Left hindlimb (tissue), 1 donor: ENCODE results near the gene LUZP2.

ENCODE experiments used
- DNase-seq: peaks from one replicate; pipeline ENCODE4 v3.0.0-alpha.2; 2018

LUZP2 gene

DNA sequence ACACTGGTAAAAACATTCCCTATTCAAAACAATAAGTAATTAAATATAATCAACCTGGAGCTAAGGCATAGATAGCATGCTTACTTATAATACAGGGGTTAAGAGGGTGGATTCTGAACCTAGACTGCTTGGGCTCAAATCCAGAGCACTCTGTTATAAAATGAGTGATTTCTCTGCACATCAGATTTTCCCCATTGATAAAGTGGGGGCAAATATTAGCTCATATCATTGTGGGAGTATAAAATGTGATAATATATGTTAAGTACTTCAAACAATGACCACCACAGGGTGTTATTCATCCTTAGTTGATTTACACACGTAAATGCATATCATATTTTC is 139.4 kb downstream of the LUZP2 start:
- DNase-seq = no peak

- DNase-seq = no peak
These were observed 140.7 kb downstream of the LUZP2 start for GRCh38 chr11:24637520-24637919.

DNA sequence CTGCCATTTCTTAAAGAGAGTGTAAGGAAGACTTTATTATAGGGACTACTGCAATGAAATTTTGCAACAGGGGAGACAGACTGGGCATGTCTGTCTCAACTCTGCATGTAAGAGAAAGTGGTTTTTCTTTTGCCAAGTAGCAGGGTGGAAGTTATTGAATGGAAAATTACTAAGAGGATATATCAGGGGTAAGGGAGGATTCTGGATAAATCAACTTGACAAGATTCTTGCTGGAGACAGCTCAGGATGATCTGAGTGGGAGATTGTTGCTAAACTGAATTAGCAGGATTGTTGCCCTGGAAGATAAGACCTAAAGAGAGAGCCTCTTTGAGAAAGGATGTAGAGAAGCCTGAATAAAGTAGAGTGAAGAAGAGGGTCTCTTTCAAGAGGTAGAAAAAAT is 145.8 kb downstream of the LUZP2 start:
- DNase-seq = no peak

- no peak for DNase-seq
These were observed 148.7 kb downstream of the LUZP2 start for GRCh38 chr11:24645563-24645962.

DNA sequence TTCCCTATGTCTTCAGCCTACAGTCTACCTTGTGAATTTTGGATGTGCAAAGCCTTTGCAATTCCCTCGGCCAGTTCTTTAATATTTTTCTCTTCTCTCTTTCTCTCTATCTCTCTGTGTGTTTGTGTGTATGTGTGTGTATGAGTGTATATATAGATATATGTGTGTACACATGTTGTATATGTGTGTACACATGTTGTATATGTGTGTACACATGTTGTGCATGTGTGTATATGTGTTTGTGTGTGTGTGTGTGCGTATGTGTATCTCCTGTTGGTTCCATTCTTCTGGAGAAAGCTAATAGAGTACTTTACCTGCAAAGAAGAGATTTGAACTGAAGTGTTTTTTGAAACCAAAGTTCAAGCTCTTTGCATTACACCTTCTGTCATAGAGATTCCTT is 155.0 kb downstream of the LUZP2 start:
- DNase-seq = no peak

DNA sequence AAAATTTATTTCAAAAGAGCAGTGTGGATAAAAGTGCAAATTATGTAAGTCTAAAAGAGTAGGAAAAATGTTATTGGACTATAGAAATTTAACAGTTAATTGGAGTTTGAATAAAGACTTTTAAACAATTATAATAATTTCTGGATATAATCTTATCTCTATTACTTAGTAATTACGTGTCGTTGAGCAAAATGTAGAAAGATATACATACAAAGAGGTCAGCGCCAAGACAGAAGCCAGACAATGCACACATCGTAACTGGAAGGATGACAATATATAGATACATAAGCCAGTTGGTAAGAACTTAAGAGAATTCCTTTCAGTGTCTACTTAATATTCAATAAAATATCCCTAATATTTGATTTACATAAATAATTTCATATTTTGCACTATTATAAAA is 157.0 kb downstream of the LUZP2 start:
- no peak for DNase-seq

DNA sequence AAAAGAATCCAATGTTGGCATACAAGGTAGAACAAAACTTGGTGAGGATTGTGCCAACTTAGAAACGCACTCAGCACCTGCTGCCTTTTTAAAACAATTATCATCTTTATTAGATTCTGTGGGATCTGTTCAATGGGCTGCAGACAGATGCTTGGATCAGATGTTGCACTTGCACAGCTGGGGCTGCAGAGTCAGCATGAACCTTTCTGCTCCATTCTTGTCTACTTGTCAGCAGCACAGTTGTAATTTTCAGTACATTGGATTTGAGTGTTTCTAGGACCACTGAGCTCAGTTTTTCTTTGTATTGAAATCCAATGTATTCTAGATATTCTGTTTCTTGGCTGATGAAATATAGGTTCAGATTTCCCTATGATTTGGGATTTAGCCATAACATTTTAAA is 164.5 kb downstream of the LUZP2 start:
- DNase-seq = no peak

DNA sequence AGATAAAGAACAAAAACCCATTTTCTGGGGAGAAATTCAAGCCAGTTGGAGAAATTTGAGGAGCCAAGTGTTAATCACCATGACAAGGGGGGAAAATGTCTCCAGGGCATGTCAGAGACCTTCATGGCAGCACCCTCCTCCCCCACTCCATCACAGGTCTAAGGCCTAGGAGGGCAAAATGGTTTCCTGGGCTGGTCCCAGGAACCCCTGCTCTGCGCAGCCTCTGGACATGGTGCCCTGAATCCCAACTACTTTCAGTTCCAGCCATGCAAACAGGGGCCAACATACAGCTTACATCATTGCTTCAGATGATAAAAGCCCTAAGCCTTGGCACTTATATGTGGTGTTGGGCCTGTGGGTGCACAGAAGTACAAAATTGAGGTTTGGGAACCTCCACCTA is 167.5 kb downstream of the LUZP2 start:
- DNase-seq = no peak

- DNase-seq = no peak
These were observed 170.6 kb downstream of the LUZP2 start for GRCh38 chr11:24667353-24667968.

DNA sequence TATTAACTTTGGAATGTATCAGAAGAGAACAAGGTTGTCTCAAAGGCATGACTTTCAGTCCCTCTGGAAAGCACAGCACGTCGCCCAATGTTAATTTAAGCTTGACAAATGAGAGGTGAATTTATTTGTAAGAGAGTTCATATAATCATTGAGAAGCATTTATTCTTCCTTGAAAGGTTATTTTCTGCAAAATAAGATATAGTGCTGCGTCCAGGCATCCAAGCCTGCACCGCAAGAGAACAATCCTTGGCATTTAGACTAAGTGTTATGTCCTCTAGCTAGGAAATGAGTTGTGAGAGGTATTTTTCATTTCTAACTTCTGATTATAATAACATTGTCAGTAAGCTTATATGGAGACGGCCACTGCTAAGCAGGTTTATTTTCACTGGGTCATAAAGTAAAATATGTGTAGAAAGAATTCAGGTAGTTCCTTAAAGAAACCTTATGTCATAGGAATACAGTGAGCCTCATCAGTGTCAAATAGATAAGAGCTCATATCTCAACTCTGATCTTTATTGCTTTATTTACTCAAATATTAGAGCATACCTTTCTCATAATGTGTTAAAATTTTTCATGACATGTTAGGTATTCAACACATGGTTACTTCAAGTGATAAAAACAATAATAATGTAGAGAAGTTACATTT is 182.0 kb downstream of the LUZP2 start:
- no peak for DNase-seq

DNA sequence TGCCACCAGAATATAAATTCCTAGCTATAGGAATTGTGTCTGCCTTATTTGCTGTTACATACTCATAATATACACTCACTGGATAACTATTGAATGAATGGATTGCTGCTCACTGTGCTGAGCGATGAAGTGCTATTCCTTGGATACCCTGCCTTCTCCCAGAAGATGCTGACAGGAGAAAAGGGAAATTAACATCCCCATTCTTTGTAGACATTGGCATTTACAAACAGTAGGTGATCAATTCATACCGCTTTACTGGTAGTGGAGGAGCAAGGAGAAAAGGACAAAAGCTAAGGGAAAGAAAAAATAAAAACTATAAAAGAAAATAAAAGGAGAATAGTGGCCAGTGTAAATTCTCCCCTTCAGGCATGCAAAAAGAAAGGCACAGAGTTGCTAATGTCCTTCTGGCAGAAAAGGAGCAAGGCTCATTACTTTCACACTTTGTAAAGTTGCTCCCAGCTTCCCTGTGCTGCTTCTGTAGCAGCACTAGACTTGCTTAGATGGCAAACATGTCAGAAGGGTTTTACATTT is 183.0 kb downstream of the LUZP2 start:
- DNase-seq = no peak

- no peak for DNase-seq
These were observed 186.7 kb downstream of the LUZP2 start for GRCh38 chr11:24683583-24683982.

DNA sequence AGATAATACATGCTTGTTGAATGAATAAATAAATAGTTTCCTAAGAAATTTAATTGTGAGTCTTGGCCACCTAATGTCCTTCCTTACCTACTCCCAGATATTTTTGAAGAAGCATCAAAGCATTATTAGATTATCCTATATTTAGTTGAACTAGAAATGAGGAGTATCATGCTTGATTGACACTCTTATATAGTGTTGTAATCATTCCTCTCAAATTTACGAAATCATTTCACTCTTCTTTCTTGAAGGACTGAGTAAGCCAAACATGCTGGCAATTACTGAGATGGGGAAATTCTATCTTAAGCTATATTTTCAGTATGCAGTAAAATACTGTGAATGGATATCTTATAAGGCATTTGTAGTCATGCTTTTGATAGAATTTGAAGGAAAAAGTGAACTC is 189.0 kb downstream of the LUZP2 start:
- DNase-seq = no peak

GRCh38 chr11:24687531-24688147 is 190.8 kb downstream of the LUZP2 start:
- no peak for DNase-seq

DNA sequence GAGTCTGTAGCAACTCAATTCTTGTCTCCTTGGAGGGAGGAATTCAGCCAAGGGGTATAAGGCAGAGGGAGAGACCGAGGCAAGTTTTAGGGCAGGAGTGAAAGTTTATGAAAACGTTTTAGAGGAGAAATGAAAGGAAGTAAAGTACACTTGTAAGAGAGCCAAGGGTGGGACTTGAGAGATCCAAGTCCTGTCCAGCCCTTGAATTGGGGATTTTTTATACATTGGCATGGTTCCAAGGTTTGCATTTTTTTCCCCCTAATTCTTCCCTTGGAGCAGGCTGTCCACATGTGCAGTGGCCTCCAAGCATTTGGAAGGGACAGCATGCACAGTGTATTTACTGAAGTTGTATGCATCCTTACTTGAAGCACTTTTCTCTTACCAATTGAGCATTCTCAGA is 192.1 kb downstream of the LUZP2 start:
- no peak for DNase-seq

DNA sequence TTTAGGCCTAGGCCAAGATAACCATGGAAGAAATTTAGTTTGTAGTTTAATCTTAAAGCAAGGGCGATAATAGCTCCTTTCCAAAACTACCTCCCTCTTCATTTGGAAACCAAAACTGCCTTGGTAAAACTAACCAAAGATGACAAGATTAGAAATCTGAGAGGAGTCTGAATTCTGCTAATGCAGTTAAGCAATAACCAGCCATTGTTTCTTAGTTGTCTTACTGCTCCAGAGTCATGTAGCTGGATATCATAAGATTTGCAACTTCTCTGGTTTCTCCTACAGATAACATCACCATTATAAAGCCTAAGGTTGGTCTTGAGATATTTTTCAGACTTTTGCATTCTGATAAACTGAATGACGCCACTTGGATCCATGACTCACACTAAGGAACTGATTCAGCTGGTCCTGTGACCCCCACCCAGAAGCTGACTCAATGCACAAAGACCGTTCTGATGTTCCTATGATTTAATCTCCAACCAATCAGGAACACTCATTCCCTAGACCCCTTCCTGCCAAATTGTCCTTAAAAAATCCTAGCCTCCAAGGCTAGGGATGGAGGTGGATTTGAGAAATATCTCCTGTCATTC is 200.8 kb downstream of the LUZP2 start:
- DNase-seq = no peak

DNA sequence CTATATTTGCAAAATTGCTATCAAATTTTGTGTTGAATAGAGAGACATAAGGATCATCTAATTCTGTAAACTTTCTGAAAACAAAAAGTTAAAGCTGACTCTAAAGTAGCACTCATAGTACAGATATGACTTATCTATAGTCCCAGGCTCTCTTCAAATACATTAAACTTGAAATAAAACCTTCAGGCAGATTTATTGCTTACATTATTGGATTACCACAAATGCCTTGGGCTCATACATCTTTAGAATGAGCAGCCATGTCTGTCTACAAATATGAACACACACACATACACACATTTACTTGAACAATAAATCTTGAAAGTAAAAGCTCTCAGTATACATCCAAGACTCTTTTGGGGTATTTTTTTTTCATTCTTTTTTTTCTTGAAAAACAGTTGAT is 207.9 kb downstream of the LUZP2 start:
- DNase-seq = no peak

DNA sequence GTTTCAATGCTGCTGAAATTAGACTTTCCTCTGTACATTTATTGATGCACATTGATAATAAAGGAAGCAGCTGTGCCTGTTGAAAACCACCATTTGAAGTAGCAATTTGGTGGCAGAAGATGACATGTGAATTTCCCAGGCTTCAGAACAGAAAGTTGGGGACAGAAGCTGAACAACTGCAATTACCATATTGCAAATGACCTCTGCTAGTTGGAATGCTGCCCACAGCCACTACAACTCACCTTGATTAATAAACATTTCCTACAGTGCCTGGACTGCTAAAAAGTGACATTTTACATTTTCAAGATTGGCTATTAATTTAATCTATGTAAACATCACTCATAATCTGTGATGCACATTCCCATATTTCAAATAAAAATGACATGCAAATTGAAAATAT is 208.6 kb downstream of the LUZP2 start:
- no peak for DNase-seq

DNA sequence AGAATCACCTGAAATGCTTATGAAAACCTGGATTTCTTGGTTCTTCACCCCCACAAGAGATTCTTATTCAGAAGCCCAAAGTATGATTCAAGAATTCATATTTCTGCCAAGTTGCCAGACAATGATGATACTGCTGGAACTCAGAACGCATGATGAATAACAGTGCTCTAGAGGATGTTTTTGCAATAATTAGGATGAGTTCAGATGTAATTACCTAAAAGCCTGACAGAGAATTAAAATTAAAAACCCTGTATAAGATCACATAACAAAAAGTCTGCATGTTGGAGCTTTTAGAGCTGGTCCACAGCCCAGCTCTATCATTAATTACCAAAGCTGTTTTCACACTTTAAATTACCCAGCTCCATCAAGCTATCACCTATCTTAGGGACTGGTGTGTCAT is 211.8 kb downstream of the LUZP2 start:
- DNase-seq = no peak

- DNase-seq = no peak
These were observed 213.2 kb downstream of the LUZP2 start for GRCh38 chr11:24709928-24710565.

- DNase-seq = no peak
These were observed 217.7 kb downstream of the LUZP2 start for GRCh38 chr11:24714601-24715000.

GRCh38 chr11:24716403-24716802 is 219.6 kb downstream of the LUZP2 start:
- no peak for DNase-seq

GRCh38 chr11:24723231-24723630 is 226.4 kb downstream of the LUZP2 start:
- no peak for DNase-seq

- DNase-seq = no peak
These were observed 234.7 kb downstream of the LUZP2 start for GRCh38 chr11:24731554-24731953.
